Measurements from ENCODE around the gene ANKRD22. TPM values are rescaled to one million over a fixed set of nuclear protein-coding genes. Genes with fewer than 3 reads are reported as not detected.

The ANKRD22 gene
- total RNA-seq, 1 donor from 2014 or later: not detected

DNA sequence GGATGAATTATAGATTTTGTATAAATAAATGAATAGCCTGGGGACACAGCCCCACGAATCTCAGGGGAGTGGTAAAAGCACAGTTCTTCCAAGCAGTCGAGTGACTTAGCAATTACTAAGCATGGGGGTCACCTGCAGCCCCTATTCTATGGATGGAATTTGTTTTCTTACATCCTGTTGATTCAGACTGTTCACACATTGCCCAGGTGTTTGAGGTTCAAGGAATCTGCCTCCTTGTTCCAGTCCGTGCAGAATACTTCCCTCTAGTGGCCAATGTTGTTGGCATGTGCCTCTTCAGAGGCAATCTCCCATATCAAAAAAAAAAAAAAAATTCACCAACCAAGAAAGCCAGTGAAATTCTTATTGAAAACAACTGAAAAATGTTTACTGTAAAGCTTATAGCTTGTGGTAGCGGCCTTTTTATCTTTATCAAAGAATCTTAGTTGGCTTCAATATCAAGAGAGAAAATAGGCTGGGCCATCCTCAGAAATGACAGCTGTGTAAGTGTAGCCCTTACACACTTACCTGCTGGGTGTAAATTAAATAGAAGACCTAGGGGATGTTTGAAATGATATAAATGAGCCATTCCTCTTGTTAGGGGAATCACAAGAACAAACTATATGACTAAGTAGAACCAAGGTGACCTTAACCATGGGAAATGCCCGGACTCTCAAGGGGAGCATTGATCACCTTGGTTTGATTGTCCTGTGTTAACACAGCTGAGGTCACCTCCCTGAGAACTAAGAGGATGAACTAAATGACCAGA is 41.3 kb downstream of the ANKRD22 start:
- Mint-ChIP-seq H3K9me3 (ENCODE audit: unreplicated experiment) (no peaks in the 10 kb centered on the region), H3K36me3 (ENCODE audit: unreplicated experiment) (no peaks in the 10 kb centered on the region), H3K4me3 (ENCODE audit: unreplicated experiment) (no peak overlapping the region), H3K27ac (ENCODE audit: unreplicated experiment) (no peak overlapping the region), H3K4me1 (ENCODE audit: low read depth, unreplicated experiment) (peaks cover 3% of the 10 kb centered on the region), H3K27me3 (ENCODE audit: unreplicated experiment) (no peaks in the 10 kb centered on the region)
- TF ChIP-seq, protein P1, sequence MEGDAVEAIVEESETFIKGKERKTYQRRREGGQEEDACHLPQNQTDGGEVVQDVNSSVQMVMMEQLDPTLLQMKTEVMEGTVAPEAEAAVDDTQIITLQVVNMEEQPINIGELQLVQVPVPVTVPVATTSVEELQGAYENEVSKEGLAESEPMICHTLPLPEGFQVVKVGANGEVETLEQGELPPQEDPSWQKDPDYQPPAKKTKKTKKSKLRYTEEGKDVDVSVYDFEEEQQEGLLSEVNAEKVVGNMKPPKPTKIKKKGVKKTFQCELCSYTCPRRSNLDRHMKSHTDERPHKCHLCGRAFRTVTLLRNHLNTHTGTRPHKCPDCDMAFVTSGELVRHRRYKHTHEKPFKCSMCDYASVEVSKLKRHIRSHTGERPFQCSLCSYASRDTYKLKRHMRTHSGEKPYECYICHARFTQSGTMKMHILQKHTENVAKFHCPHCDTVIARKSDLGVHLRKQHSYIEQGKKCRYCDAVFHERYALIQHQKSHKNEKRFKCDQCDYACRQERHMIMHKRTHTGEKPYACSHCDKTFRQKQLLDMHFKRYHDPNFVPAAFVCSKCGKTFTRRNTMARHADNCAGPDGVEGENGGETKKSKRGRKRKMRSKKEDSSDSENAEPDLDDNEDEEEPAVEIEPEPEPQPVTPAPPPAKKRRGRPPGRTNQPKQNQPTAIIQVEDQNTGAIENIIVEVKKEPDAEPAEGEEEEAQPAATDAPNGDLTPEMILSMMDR (IDR thresholded peaks at IDR 0.05; ENCODE audit: partially characterized antibody, unreplicated experiment): peak; percentile 74
- DNase-seq: no peak

DNA sequence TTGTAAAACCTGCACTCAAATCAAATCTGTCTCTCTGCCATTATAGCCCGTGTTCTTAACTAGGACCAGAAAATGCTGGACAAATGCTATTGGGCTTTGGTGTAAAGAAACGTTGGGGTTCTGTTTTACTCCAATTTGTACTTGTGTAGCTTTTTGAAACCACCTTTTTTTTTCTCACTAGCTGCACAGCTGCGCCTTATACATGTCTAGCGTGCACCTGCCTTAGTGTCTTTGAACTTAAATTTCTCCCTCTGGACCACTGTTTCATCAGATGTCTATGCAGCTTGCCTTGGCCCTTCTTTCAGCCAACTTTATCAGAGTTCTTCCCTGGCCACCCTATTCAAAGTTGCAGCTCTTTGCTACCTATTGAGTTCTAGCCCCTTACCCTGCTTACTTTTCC is 42.0 kb downstream of the ANKRD22 start:
- no peaks in the 10 kb centered on the region for H3K36me3 Mint-ChIP-seq (ENCODE audit: unreplicated experiment)
- H3K27ac Mint-ChIP-seq (ENCODE audit: unreplicated experiment): no peak overlapping the region
- TF ChIP-seq, protein P1 (IDR thresholded peaks at IDR 0.05; ENCODE audit: partially characterized antibody, unreplicated experiment): no peak
- no peak overlapping the region for H3K4me3 Mint-ChIP-seq (ENCODE audit: unreplicated experiment)
- H3K27me3 Mint-ChIP-seq (ENCODE audit: unreplicated experiment): no peaks in the 10 kb centered on the region
- DNase-seq: no peak
- H3K4me1 Mint-ChIP-seq (ENCODE audit: low read depth, unreplicated experiment): peaks cover 3% of the 10 kb centered on the region
- no peaks in the 10 kb centered on the region for H3K9me3 Mint-ChIP-seq (ENCODE audit: unreplicated experiment)

DNA sequence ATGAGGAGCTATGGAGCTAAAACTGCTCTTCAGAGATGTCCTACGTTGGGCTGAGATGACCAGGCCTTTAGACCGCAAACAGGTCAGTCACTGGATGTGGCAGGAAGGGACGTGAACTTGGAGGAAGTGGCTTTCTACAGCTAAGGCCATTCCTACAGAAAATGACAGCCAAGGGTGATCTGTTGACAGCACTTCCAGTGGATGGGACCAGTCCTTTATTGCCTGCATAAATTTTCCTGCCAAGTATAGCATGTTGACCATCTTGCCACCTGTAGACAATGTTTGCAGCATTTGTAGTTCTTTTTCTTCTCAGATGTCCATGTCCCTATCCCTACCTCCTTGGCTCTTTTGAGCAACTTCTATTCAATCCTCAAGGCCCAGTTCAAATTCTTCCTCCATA is 45.7 kb downstream of the ANKRD22 start:
- Mint-ChIP-seq H3K36me3 (ENCODE audit: unreplicated experiment) (no peaks in the 10 kb centered on the region), H3K9me3 (ENCODE audit: unreplicated experiment) (no peaks in the 10 kb centered on the region), H3K4me1 (ENCODE audit: low read depth, unreplicated experiment) (peaks cover 3% of the 10 kb centered on the region), H3K27me3 (ENCODE audit: unreplicated experiment) (no peaks in the 10 kb centered on the region), H3K27ac (ENCODE audit: unreplicated experiment) (no peak overlapping the region), H3K4me3 (ENCODE audit: unreplicated experiment) (no peak overlapping the region)
- DNase-seq: no peak
- TF ChIP-seq, protein P1 (IDR thresholded peaks at IDR 0.05; ENCODE audit: partially characterized antibody, unreplicated experiment): no peak

DNA sequence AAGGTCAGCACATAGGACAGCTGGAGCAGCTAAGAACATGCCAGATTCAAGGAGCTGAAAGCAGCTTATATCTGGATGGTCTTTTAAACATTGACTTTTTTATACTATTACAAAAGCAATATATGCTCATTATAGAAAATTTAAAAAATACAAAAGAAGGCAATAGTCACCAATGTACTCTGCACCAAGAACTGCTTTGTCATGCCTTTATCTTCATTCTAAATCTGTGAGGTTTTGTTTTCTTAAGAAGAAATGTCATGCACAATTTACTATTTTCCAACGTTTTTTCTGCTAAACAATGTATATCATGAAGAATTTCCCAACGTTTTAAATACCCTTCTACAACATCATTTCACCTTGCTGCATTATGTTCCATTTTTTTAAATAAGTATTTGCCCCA is 46.3 kb downstream of the ANKRD22 start:
- TF ChIP-seq, protein P1 (IDR thresholded peaks at IDR 0.05; ENCODE audit: partially characterized antibody, unreplicated experiment): no peak
- Mint-ChIP-seq H3K36me3 (ENCODE audit: unreplicated experiment) (no peaks in the 10 kb centered on the region), H3K27ac (ENCODE audit: unreplicated experiment) (no peak overlapping the region), H3K4me3 (ENCODE audit: unreplicated experiment) (no peak overlapping the region), H3K4me1 (ENCODE audit: low read depth, unreplicated experiment) (no peaks in the 10 kb centered on the region), H3K27me3 (ENCODE audit: unreplicated experiment) (no peaks in the 10 kb centered on the region), H3K9me3 (ENCODE audit: unreplicated experiment) (no peaks in the 10 kb centered on the region)
- no peak for DNase-seq

DNA sequence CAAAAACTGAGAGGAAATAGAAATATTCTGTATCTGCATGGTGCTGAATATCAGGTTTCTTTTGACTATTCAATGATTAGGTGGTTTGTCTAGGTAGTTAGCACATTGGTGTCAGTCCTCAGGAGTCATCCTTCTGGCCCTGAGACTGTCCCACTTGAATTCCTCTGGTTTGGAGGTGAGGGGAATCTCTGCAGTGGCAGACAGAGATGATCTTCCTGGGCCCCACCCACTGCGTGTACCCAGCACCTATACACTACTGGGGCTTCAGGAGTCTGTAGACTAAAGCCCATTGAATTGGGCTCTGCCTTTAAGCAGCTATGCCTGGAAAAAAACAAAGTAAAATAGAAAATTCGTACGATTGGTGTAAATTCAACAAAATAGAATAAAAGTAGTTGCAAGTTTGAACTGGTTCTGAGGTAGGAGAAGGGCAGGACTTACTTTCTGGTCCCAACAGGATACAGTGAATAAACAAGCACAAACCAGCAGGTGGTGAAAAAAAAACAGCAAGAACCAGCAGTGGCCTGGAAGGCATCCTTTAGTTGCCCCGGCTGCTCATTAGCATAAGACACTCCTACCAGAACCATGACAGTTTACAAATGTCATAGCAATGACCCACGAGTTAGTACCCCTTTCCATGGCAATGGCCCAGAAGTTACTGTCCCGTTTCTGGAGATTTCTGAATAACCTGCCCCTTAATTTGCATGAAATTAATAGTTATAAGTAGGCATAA is 47.4 kb downstream of the ANKRD22 start:
- Mint-ChIP-seq H3K4me1 (ENCODE audit: low read depth, unreplicated experiment) (no peaks in the 10 kb centered on the region), H3K9me3 (ENCODE audit: unreplicated experiment) (no peaks in the 10 kb centered on the region), H3K4me3 (ENCODE audit: unreplicated experiment) (no peak overlapping the region), H3K36me3 (ENCODE audit: unreplicated experiment) (no peaks in the 10 kb centered on the region), H3K27me3 (ENCODE audit: unreplicated experiment) (no peaks in the 10 kb centered on the region), H3K27ac (ENCODE audit: unreplicated experiment) (no peak overlapping the region)
- no peak for DNase-seq
- TF ChIP-seq, protein P1 (IDR thresholded peaks at IDR 0.05; ENCODE audit: partially characterized antibody, unreplicated experiment): no peak

Measured in glutamatergic neuron (in vitro differentiated cells).